ENCODE data around the gene PTOV1.

DNA sequence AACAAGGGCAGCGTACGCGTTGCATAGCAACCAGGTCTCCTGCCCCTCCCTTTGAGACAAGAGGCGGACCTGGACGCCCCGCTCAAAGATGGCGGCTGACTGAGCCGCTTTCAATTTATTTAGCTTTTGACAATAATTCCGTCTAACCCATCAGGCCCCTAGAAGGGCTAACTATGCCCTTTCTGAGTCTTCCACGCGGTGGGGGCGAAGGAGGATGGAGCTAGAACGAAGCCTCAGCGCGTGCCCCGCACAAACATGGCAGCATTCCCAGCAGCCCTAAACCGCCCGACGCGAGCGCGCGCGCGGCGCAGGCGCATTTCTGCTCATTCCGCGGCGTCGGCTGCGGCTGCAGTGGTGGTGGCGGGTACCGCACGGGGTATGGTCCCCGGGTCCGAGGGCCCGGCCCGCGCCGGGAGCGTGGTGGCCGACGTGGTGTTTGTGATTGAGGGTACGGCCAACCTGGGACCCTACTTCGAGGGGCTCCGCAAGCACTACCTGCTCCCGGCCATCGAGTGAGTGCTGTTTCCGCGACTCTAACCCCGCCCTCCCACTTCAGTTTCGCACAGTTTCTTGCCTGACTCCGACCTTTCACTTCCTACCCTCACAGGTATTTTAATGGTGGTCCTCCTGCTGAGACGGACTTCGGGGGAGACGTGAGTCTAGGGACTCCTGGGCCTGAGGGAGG is 32.9 kb upstream of the PTOV1 start, which contains the start of gene MED25:
- TF ChIP-seq, protein P1, sequence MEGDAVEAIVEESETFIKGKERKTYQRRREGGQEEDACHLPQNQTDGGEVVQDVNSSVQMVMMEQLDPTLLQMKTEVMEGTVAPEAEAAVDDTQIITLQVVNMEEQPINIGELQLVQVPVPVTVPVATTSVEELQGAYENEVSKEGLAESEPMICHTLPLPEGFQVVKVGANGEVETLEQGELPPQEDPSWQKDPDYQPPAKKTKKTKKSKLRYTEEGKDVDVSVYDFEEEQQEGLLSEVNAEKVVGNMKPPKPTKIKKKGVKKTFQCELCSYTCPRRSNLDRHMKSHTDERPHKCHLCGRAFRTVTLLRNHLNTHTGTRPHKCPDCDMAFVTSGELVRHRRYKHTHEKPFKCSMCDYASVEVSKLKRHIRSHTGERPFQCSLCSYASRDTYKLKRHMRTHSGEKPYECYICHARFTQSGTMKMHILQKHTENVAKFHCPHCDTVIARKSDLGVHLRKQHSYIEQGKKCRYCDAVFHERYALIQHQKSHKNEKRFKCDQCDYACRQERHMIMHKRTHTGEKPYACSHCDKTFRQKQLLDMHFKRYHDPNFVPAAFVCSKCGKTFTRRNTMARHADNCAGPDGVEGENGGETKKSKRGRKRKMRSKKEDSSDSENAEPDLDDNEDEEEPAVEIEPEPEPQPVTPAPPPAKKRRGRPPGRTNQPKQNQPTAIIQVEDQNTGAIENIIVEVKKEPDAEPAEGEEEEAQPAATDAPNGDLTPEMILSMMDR (conservative IDR thresholded peaks at IDR 0.05 in 1 of 2, IDR thresholded peaks at IDR 0.05 in 1 of 2; ENCODE audit: extremely low read depth in 1 of 2, insufficient read depth in 1 of 2, low read depth in 1 of 2, low read length in 2 of 2), result peak in 1 of 2 donors; percentile 26
- no peak for TF ChIP-seq EZH2 (IDR thresholded peaks at IDR 0.05; ENCODE audit: borderline replicate concordance, low read length)

Measured in mammary epithelial cell (primary cell).